Epidermal melanocyte (primary cell): ENCODE data around the gene NDE1.
A peak's percentile ranks its signal among the peaks of the same experiment; 100 is the strongest.
"Not testable (repeated sequence)": the region's sequence is repeated elsewhere in the genome, so short reads cannot be mapped to it uniquely, and the experiment has no call there.

Experiments
- DNase-seq: peaks from one replicate; pipeline ENCODE4 v3.0.0; 2011; ENCODE audit warnings: low spot score; ENCODE audit not compliant: insufficient read length

NDE1 gene

GRCh38 chr16:15620611-15621195 is 29.3 kb upstream of the NDE1 start:
- DNase-seq: no peak

DNA sequence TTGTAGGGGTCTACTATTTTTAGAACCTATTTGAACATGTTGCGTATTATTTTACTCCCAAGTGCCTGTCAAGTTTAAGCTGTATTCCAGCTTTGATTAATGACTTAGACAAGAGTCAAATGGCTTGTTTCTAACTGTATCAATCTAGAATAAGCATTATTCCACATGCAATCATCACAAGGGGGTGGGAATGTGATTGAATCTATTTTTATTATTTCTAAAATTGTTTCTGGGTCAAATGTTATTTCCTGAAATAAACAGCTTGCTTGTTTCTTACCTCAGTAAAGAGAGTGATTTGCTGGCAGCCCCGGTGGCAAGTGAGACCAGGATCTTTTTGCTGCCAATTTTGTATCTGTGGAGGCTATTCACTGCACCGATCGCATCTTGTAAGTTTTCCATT is 28.6 kb upstream of the NDE1 start:
- no peak for DNase-seq

DNA sequence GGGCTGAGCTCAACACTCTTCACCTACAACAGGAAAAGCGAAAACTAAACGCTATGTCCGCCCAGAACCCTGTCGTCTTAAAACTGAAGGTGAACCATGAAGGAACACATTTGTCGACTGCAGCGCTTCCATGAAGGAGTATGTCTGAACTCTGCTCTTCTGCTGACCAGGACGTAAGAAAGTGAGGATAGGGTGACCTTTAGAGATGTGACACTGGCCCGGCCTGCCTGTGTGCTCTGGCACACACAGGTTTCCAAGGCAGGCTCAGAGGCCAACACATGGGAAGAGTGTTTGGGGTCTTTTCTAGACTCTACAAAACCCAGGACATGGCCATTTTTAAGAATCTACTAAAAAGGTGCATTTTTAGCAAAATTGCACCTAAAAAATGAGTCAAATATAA is 28.2 kb upstream of the NDE1 start:
- no peak for DNase-seq

- DNase-seq: no peak
These were observed 18.2 kb upstream of the NDE1 start for GRCh38 chr16:15631730-15632409.

DNA sequence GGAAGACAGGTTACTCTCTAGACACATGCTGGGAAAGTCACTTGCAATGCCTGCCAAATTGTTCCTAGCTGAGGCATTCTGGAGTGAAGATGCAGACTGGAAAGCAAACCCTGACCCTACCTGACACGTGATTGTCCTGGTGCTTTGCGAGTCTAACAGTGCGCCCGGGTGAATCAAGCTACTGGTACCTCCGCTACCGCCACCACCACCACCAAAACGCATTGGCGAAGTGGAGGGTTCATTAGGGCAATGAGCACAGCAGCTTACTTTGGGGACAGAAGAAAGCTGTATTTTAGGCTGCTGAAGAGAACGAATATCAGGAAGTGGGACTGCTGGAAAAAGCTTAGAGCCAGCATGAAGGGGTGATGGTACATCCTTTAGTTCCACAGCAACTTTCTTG is 14.1 kb upstream of the NDE1 start:
- no peak for DNase-seq

- no peak for DNase-seq
These were observed 13.6 kb upstream of the NDE1 start for GRCh38 chr16:15636392-15636873.

GRCh38 chr16:15639061-15639568 is 10.9 kb upstream of the NDE1 start:
- no peak for DNase-seq

DNA sequence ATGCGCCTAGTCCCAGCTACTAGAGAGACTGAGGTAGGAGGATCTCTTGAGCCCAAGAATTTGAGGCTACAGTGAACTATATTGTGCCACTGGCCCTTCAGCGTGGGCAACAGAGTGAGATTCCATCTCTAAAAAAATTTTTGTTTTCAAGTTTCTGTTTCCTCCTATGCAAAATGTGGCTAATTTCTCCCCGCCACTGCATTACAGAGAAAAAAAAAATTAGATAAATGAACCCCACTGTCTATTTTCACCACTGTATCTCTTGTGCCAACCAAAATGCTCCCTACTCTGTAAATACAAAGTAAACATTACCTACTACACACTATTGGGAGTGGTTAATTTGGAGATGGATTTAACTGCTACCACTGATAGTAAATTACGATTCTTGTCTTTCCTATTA is 9.1 kb upstream of the NDE1 start:
- DNase-seq: no peak

DNA sequence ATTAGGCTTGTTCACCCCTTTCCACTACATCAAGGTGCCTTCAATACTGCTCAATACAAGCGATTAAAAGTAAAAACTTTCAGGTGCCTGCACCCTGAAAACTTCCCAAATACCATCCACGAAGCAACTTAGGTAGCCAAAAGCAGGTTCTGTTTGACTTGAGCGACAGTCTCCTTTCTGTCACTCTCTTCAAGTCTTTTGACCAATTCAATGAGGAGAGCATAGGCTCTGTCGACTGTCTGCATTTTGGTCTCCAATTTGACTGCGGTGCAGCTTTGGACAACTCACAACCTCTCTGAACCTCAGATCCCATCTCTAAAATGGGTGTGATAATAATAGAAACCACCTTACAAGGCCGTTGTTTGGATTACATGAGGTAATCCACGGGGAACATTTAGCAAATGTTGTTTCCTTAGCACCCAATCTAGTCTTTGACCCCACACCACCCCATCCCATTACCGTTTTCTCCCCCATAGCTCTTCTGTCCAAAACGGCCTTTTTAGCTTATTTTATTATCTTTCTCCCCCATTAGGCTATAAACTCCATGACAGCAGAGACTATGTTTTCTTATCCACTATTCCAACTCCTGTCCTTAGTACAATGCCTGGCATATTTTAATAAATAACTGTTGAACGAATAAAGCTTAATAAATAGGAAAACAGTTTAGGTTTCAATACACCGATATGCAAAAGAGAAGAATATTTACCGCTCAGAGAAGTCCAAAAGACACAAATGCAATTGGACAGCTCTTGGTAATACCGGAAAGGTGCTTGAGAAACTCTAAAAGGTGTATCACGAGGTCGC is 8.1 kb upstream of the NDE1 start:
- no peak for DNase-seq

GRCh38 chr16:15642557-15643047 is 7.4 kb upstream of the NDE1 start:
- DNase-seq: peak; percentile 25

DNA sequence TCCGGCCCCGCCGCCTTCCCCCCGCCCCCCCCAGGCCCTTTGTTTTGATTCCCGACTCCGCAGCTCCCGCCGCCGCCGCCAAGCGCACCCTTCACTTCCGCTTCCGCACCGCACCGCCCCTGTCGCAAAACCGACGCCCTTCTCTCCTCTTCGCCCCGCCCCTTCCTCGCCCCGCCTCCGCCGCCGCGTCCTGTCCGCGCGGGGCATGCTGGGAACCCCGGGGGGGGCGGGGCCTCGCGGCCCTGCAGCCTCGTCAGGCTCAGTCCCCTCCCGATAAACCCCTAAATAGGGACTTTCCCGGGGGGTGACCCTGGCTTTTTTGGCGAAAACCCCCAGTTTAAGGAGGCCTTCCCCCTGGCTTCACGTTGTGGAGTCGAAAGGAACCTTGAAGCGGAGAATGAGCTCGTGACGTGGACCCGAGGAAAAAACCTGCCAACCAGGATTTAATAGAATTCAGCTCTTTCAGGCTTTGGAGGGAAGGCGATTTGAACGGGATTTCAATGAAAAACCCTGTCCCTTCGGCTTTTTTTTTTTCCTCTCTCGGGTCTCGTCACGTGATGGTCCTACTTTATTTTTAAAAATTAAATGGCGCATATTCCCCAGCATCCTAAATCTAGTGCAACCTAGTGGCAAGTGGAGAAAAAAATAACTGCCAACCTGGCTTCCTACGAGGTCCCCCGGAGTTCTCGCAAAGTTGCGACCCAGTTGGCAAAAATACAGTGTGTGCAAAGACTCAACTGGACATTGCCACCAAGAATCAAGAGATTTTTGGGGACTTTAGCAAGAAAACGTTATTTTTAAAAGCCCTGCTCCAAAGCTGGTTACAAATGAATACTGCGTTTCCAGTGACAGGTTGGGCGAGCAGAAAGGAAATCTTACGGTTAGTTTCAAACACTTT is 6.7 kb upstream of the NDE1 start, which contains the start of gene MARF1:
MARF1 (minus strand) TSS at position 107 of the 898 bp plus-strand sequence. CDS start 3,921 bp downstream, outside the sequence.
- peak; percentile 59 for DNase-seq

- no peak for DNase-seq
These were observed 6.1 kb upstream of the NDE1 start for GRCh38 chr16:15643946-15644250.

DNA sequence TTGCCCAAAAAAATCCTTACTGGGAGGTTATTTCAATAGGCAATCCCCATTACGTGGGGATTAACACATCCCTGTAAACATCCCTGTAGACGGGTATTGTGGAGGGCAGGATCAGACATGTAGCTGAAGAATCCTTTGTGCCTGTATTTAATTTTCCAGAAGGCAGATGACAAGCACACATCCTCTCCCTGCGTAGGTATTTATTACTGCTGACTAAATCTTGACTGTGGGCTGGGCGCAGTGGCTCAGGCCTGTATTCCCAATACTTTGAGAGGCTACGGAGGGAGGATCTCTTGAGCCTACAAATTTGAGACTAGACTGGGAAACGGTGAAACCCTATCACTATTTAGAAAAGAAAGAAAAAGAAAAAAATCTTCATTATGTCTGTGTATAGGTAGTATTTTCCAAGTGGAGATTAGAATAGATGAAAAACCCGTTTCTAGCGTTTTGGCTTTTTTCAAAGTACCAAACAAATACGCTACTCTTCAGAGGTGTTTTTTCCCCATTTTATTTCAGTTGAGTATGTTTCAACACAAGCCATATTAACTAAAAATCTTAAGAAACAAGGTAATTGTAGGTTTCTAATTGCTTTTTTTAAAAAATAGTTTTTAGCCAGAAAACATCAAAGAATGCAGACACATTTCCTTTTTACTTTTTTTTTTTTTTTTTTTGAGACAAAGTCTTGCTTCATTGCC is 5.6 kb upstream of the NDE1 start:
- no peak for DNase-seq

DNA sequence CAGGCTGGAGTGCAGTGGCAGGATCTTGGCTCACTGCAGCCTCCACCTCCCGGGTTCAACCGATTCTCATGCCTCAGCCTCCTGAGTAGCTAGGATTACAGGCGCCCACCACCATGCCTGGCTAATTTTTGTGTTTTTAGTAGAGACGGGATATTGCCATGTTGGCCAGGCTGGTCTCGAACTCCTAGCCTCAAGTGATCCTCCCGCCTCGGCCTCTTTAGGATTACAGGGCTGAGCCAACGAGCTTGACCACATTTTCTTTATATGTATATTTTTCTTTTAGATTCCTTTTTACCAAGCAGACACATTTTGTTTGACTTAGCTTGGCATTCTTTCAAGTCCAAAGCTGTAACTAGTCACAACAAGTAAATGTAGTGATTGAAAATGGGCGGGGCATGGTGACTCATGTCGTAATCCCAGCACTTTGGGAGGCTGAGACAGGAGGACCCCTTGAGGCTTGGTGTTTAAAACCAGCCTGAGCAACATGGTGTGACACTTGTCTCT is 5.0 kb upstream of the NDE1 start:
- DNase-seq: not testable (repeated sequence)

DNA sequence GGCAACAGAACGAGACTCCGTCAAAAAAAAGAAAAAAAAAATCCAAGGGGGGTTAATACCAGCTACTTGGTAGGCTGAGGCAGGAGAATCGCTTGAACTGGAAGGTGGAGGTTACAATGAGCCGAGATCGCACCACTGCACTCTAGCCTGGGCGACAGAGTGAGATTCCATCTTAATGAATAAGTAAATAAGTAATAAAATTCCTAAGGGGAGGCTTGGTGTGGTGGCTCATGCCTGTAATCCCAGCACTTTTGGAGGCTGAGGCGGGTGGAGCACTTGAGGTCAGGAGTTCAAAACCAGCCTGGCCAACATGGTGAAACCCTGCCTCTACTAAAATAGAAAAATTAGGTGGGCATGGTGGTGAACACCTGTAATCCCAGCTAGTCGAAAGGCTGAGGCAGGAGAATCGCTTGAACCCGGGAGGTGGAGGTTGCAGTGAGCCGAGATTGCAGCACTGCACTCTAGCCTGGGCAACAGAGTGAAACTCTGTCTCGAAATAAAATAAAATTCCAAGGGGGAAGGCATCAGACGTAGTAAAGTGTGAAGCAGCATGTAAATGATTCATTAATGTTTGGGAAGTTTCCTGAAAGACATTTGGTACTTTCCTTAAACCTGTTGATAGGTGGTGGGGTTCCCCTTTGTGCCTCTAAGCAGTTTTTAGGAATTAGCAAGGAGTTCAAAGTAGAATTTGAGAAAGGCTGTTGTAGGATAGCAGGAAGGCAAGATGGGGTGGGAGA is 3.3 kb upstream of the NDE1 start:
- not testable (repeated sequence) for DNase-seq

- no peak for DNase-seq
These were observed 2.6 kb upstream of the NDE1 start for GRCh38 chr16:15647294-15648014.

DNA sequence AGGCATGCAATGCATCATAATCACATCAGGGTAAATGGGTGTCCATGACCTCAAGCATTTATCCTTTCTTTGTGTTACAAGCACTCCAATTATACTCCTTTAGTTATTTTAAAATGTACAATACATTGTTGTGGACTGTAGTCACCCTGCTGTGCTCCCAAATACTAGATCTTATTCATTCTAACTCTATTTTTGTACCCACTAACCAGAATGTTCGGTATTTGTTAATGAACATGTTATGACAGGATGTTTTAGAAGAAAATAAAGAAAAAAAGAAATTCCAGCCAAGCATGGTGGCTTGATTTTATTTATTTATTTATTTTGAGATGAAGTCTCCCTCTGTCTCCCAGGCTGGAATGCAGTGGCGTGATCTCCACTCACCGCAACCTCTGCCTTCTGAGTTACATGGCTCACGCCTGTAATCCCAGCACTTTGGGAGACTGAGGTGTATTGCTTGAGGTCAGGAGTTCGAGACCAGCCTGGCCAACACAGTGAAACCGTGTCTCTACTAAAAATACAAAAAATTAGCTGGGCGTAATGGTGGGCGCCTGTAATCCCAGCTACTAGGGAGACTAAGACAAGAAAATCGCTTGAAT is 1.8 kb upstream of the NDE1 start:
- DNase-seq: no peak

DNA sequence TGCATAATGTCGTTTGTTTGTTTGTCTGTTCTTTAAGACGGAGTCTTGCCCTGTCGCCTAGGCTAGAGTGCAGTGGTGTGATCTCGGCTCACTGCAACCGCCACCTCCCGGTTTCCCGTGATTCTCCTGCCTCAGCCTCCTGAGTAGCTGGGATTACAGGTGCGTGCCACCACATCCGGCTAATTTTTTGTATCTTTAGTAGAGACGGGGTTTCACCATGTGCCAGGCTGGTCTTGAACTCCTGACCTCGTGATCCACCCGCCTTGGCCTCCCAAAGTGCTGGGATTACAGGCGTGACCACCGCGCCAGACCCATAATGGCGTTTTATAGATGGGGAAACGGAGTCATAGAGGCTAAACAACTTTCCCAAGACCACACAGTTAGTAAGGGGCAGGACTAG is 734 bp upstream of the NDE1 start:
- DNase-seq: not testable (repeated sequence)

DNA sequence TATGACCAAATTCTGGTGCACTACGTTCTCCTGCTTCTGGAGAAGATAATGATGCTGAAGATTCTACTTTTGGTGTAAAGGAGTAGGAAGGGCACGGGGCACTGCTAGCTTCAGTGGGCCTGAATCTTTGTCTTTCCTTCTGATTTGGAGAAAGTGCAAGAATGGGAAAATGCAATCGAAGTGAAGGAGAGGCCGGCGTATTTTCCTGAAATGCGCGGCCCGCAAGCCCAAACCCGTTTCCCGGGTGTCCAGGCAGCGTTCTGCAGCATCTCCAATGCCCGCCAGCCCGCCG is 372 bp upstream of the NDE1 start:
- no peak for DNase-seq
